Panc1 (cell line): Measurements from ENCODE around the gene PREB.

Experiments used
- CTCF ChIP-seq: fragments of 450-650 bp; IDR thresholded peaks from 2 replicates; pipeline ENCODE4 v1.5.1; 2017; ENCODE audit warnings: mild to moderate bottlenecking
- POLR2AphosphoS5 ChIP-seq: IDR thresholded peaks from 2 replicates; pipeline ENCODE4 v1.6.1; 2012; ENCODE audit warnings: mild to moderate bottlenecking, low read depth, low read length, moderate library complexity
- SIN3A ChIP-seq: IDR thresholded peaks from 2 replicates; pipeline ENCODE4 v1.6.1; 2012; ENCODE audit warnings: low read depth, mild to moderate bottlenecking, low read length, moderate library complexity, borderline replicate concordance; ENCODE audit not compliant: insufficient read depth
- TCF7L2 ChIP-seq: IDR thresholded peaks from 2 replicates; pipeline ENCODE4 v1.6.1; 2011; ENCODE audit warnings: mild to moderate bottlenecking, low read depth, low read length, inconsistent platforms
- TF ChIP-seq, protein P1 (sequence below), 2 experiments: IDR thresholded peaks; 2 replicates each; pipeline ENCODE4 v1.6.1; 2011 to 2012; ENCODE audit warnings: low read depth in 2 of 2, control low read depth in 1 of 2, low read length in 1 of 2, mild to moderate bottlenecking in 1 of 2, moderate library complexity in 1 of 2; ENCODE audit not compliant: insufficient read depth in 1 of 2

DNA sequence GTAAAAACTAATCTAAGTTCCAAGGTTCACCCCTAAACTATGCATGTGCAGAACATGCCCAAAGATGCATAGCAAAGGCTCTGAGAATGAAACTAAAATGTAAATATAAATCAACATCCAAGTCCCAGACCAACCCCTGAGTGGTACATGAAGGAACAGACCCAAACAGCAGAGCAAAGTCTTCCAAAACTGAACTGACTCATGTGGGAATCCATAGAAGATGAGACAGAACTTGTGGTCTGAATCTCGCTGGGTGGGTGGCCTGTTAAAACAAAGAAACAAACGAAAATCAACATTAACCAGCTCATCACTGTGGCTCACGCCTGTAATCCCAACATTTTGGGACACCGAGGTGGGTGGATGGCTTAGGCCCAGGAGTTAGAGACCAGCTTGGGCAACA lies 47.9 kb upstream of the PREB start:
- no peak for TF ChIP-seq TCF7L2
- no peak for TF ChIP-seq CTCF
- TF ChIP-seq, protein P1, sequence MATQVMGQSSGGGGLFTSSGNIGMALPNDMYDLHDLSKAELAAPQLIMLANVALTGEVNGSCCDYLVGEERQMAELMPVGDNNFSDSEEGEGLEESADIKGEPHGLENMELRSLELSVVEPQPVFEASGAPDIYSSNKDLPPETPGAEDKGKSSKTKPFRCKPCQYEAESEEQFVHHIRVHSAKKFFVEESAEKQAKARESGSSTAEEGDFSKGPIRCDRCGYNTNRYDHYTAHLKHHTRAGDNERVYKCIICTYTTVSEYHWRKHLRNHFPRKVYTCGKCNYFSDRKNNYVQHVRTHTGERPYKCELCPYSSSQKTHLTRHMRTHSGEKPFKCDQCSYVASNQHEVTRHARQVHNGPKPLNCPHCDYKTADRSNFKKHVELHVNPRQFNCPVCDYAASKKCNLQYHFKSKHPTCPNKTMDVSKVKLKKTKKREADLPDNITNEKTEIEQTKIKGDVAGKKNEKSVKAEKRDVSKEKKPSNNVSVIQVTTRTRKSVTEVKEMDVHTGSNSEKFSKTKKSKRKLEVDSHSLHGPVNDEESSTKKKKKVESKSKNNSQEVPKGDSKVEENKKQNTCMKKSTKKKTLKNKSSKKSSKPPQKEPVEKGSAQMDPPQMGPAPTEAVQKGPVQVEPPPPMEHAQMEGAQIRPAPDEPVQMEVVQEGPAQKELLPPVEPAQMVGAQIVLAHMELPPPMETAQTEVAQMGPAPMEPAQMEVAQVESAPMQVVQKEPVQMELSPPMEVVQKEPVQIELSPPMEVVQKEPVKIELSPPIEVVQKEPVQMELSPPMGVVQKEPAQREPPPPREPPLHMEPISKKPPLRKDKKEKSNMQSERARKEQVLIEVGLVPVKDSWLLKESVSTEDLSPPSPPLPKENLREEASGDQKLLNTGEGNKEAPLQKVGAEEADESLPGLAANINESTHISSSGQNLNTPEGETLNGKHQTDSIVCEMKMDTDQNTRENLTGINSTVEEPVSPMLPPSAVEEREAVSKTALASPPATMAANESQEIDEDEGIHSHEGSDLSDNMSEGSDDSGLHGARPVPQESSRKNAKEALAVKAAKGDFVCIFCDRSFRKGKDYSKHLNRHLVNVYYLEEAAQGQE (IDR thresholded peaks at IDR 0.05; ENCODE audit: insufficient read depth in 1 of 2, low read depth in 2 of 2, low read length in 1 of 2) = no peak
- no peak for TF ChIP-seq POLR2AphosphoS5
- TF ChIP-seq SIN3A = no peak
